SK-N-SH (cell line): ENCODE data around the gene MOBP. TPM values are rescaled to one million over a fixed set of nuclear protein-coding genes. Genes with fewer than 3 reads are reported as not detected.

Experiments used
- CTCF ChIA-PET: fragments of 300-600, 350-600 bp; formaldehyde crosslinking; extraction: SDS; loops from one replicate; lab custom pipeline; 2021; lab: Yijun Ruan, JAX
- POLR2A ChIA-PET: fragments of 350-600 bp; sonication (Branson Sonifier 250); formaldehyde crosslinking; extraction: SDS; loops from one replicate; lab custom pipeline; 2020; ENCODE audit warnings: antibody characterized with exemption, inconsistent platforms; lab: Yijun Ruan, JAX
- DNase-seq: peaks from one replicate; pipeline ENCODE4 v3.0.0; 2012
- H2AFZ ChIP-seq: fragments of 200-600 bp; sonication (generic); 2 replicates; pipeline ENCODE4 v1.8.1; 2016; ENCODE audit warnings: antibody characterized with exemption, mild to moderate bottlenecking, low read depth
- H3F3A ChIP-seq: fragments of 200-600 bp; sonication (generic); replicated peaks from 2 replicates; pipeline ENCODE3; 2016; ENCODE audit warnings: antibody characterized with exemption, mild to moderate bottlenecking; ENCODE audit not compliant: insufficient read depth
- H3K27ac ChIP-seq, 2 experiments: fragments of 200-500 bp in 1 of 2; fragments of 200-600 bp in 1 of 2; sonication (Bioruptor generic) in 1 of 2; sonication (generic), shearing (Covaris generic) in 1 of 2; 2 replicates each; pipeline versions ENCODE4 v1.5.1 to v1.6.1; 2014 to 2016; ENCODE audit warnings: low read depth in 2 of 2, inconsistent platforms in 1 of 2, low read length in 1 of 2, mild to moderate bottlenecking in 1 of 2, mixed read lengths in 1 of 2
- H3K27me3 ChIP-seq: fragments of 200-600 bp; sonication (generic), shearing (Covaris generic); 2 replicates; pipeline ENCODE4 v1.6.1; 2016; ENCODE audit warnings: mixed run types; ENCODE audit not compliant: insufficient read depth
- H3K36me3 ChIP-seq, 2 experiments: fragments of 200-500 bp in 1 of 2; fragments of 200-600 bp in 1 of 2; sonication (Bioruptor generic) in 1 of 2; sonication (generic) in 1 of 2; replicated peaks in 1 of 2; 2 replicates each; pipeline versions ENCODE3 to v1.5.1; 2014 to 2016; ENCODE audit warnings: low read length in 1 of 2, mild to moderate bottlenecking in 1 of 2; ENCODE audit not compliant: insufficient read depth in 2 of 2, control insufficient read depth in 1 of 2
- H3K4me1 ChIP-seq, 2 experiments: fragments of 200-500 bp in 1 of 2; fragments of 200-600 bp in 1 of 2; sonication (Bioruptor generic) in 1 of 2; sonication (generic), shearing (Covaris generic) in 1 of 2; 2 replicates each; pipeline versions ENCODE4 v1.5.1 to v1.6.1; 2014 to 2016; ENCODE audit warnings: low read depth in 1 of 2, low read length in 1 of 2, mixed run types in 1 of 2; ENCODE audit not compliant: insufficient read depth in 2 of 2, control insufficient read depth in 1 of 2
- H3K4me2 ChIP-seq: fragments of 200-600 bp; sonication (generic), shearing (Covaris generic); 2 replicates; pipeline ENCODE4 v1.6.1; 2017; ENCODE audit warnings: mixed run types
- H3K4me3 ChIP-seq, 2 experiments: fragments of 200-500 bp in 1 of 2; fragments of 200-600 bp in 1 of 2; sonication (Bioruptor generic) in 1 of 2; sonication (generic), shearing (Covaris generic) in 1 of 2; 2 replicates each; pipeline versions ENCODE4 v1.5.1 to v1.8.1; 2014 to 2016; ENCODE audit warnings: low read depth in 2 of 2, inconsistent platforms in 1 of 2, low read length in 1 of 2, mild to moderate bottlenecking in 1 of 2, mixed read lengths in 1 of 2, moderate library complexity in 1 of 2
- H3K79me2 ChIP-seq: fragments of 200-600 bp; sonication (generic); 2 replicates; pipeline ENCODE4 v1.8.1; 2017; ENCODE audit warnings: mild to moderate bottlenecking; ENCODE audit not compliant: insufficient read depth
- H3K9ac ChIP-seq: fragments of 200-600 bp; sonication (generic); 2 replicates; pipeline ENCODE4 v1.6.1; 2017; ENCODE audit warnings: mixed run types
- H3K9me2 ChIP-seq: fragments of 200-600 bp; sonication (generic); 2 replicates; pipeline ENCODE4 v1.6.1; 2017; ENCODE audit warnings: mixed run types
- H3K9me3 ChIP-seq: fragments of 200-600 bp; sonication (generic); 2 replicates; pipeline ENCODE4 v1.6.1; 2017; ENCODE audit warnings: mixed run types, mild to moderate bottlenecking, moderate library complexity
- H4K20me1 ChIP-seq: fragments of 200-600 bp; sonication (generic); 2 replicates; pipeline ENCODE4 v1.6.1; 2017; ENCODE audit warnings: mild to moderate bottlenecking, mixed run types; ENCODE audit not compliant: insufficient read depth
- ELF1 ChIP-seq: IDR thresholded peaks from 2 replicates; pipeline ENCODE4 v1.4.0; 2012
- FOSL2 ChIP-seq: IDR thresholded peaks from 2 replicates; pipeline ENCODE4 v1.4.0; 2012; ENCODE audit warnings: low read depth, mild to moderate bottlenecking, moderate library complexity, borderline replicate concordance
- FOXM1 ChIP-seq: IDR thresholded peaks from 2 replicates; pipeline ENCODE4 v1.4.0; 2012; ENCODE audit warnings: low read depth, mild to moderate bottlenecking
- GABPA ChIP-seq: IDR thresholded peaks from 2 replicates; pipeline ENCODE4 v1.4.0; 2012; ENCODE audit warnings: low read depth, mild to moderate bottlenecking
- JUND ChIP-seq: IDR thresholded peaks from 2 replicates; pipeline ENCODE4 v1.4.0; 2012
- MEF2A ChIP-seq: IDR thresholded peaks from 2 replicates; pipeline ENCODE4 v1.4.0; 2012; ENCODE audit warnings: low read depth, borderline replicate concordance
- NRF1 ChIP-seq: IDR thresholded peaks from 2 replicates; pipeline ENCODE4 v1.6.1; 2012; ENCODE audit warnings: low read depth, mild to moderate bottlenecking, low read length
- RCOR1 ChIP-seq: fragments of 150-350 bp; IDR thresholded peaks from 2 replicates; pipeline ENCODE4 v1.6.1; 2017; ENCODE audit warnings: antibody characterized with exemption, low read length
- RFX5 ChIP-seq: IDR thresholded peaks from 2 replicates; pipeline ENCODE4 v1.6.1; 2012; ENCODE audit warnings: mild to moderate bottlenecking, improper control_type of control experiment, low read length
- SIN3A ChIP-seq: IDR thresholded peaks from 2 replicates; pipeline ENCODE4 v1.6.1; 2012; ENCODE audit warnings: low read depth, mild to moderate bottlenecking, low read length, moderate library complexity, borderline replicate concordance
- SMC3 ChIP-seq: IDR thresholded peaks from 2 replicates; pipeline ENCODE4 v1.6.1; 2012; ENCODE audit warnings: low read depth, low read length, improper control_type of control experiment
- TEAD4 ChIP-seq: IDR thresholded peaks from 2 replicates; pipeline ENCODE4 v1.4.0; 2012; ENCODE audit warnings: mild to moderate bottlenecking, borderline replicate concordance; ENCODE audit not compliant: insufficient read depth
- WGBS: methylation state at CpG from one replicate; pipeline ENCODE4 v1.1.6; 2017; ENCODE audit warnings: low lambda C conversion rate; 5-methylcytosine and 5-hydroxymethylcytosine counted together
- polyA plus RNA-seq, 3 experiments: library from polyadenylated mRNA; depleted of rRNA; stranded (reverse); fragments of >200 nt; gene quantifications; 2 replicates each; pipeline ENCODE4 v1.2.3, GENCODE V29; 2012
- TF ChIP-seq, protein P1 (sequence below): fragments of 200-600 bp; sonication (generic); IDR thresholded peaks from 2 replicates; pipeline ENCODE4 v1.6.1; 2017; ENCODE audit warnings: antibody characterized with exemption, mild to moderate bottlenecking, moderate library complexity

MOBP gene
- polyA plus RNA-seq, 1 of the 3 experiments (the other 2 are of a cell fraction), result not detected

DNA sequence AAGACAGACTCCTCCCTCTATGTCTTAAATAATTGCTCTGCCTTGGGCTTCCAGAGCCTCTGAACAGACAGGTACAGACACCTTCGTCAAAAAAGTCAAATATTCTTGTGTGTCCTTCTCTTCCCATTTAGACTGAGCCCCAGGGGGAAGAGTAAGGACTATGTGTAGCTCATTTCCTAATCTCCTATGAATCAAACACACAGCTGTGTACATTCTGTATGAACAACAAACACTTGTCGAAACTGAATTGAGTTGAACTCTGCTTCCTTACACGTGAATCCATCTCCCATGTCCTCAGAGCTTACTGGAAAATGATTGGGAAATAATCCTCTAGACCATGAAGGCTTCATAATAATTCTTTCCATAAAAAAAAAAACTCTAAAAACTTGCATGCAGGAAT, 80.8 kb downstream of the MOBP start:
- CTCF ChIA-PET, result interaction anchor here (0.7 to 0.9 kb wide), 2 partner anchors 17 to 631 kb away, joined by 3 to 4 read pairs; no protein-coding TSS in a partner anchor

DNA sequence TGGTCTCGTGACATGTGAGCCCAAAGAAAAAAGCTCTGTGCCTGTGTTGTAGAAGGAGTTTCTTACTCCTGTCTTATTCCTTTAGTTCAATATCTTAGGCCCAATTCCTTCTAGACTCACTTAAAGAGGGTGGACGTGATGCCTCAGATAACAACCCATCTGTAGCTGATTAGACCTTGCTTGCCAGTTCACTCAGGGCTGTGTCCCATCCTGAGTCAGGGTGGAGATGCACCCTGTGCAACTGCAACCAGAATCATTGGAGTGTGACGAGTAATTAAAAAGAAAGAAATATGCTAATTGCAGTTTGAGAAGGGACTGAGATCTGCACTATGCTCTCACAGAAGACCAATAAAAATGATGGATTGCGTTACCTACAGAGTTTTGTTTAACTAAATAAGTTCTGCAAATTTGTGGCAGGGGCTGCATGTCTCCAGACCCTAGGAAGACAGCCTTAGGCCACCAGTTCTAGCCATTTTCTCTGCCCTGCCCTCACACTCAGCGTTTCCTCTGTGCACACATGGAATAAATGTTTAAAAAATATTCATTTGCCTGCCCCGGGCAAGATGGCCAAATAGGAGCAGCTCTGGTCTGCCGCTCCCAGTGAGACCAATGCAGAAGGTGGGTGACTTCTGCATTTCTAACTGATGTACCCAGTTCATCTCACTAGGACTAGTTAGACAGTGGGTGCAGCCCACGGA, 83.0 kb downstream of the MOBP start:
- no peak overlapping the region for H3K4me2 ChIP-seq
- ChIA-PET POLR2A (no interaction called here), CTCF (interaction anchor here (1.0 to 2.4 kb wide), 2 partner anchors 9 to 503 kb away, joined by 4 to 10 read pairs; no protein-coding TSS in a partner anchor)
- no peaks in the 10 kb centered on the region for H3K27me3 ChIP-seq
- H3K4me1 ChIP-seq, result peaks cover 0 to 12% of the 10 kb centered on the region in 2 experiments; a peak in 1 of 4 replicates
- 37% methylated on average over 7 of the region's 8 CpGs for WGBS
- H3F3A ChIP-seq, result no peaks in the 10 kb centered on the region
- no peak overlapping the region for H3K4me3 ChIP-seq
- H3K27ac ChIP-seq, result peak overlapping the region in 1 of 2 experiments; percentile 43; a peak in 2 of 4 replicates
- H2AFZ ChIP-seq, result no peak overlapping the region
- DNase-seq, result no peak
- H3K36me3 ChIP-seq, result no peaks in the 10 kb centered on the region
- H3K9me2 ChIP-seq, result no peaks in the 10 kb centered on the region
- no peak for TF ChIP-seq MEF2A
- no peak for TF ChIP-seq FOSL2
- TF ChIP-seq GABPA, result no peak
- no peak for TF ChIP-seq ELF1
- no peak for TF ChIP-seq JUND
- no peak for TF ChIP-seq RFX5
- TF ChIP-seq, protein P1, sequence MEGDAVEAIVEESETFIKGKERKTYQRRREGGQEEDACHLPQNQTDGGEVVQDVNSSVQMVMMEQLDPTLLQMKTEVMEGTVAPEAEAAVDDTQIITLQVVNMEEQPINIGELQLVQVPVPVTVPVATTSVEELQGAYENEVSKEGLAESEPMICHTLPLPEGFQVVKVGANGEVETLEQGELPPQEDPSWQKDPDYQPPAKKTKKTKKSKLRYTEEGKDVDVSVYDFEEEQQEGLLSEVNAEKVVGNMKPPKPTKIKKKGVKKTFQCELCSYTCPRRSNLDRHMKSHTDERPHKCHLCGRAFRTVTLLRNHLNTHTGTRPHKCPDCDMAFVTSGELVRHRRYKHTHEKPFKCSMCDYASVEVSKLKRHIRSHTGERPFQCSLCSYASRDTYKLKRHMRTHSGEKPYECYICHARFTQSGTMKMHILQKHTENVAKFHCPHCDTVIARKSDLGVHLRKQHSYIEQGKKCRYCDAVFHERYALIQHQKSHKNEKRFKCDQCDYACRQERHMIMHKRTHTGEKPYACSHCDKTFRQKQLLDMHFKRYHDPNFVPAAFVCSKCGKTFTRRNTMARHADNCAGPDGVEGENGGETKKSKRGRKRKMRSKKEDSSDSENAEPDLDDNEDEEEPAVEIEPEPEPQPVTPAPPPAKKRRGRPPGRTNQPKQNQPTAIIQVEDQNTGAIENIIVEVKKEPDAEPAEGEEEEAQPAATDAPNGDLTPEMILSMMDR, result no peak
- TF ChIP-seq FOXM1, result no peak
- TF ChIP-seq SIN3A, result no peak
- TF ChIP-seq TEAD4, result no peak
- H3K79me2 ChIP-seq, result no peaks in the 10 kb centered on the region
- H4K20me1 ChIP-seq, result no peaks in the 10 kb centered on the region
- H3K9ac ChIP-seq, result no peak overlapping the region
- no peaks in the 10 kb centered on the region for H3K9me3 ChIP-seq

More for the DNA sequence above, 80.8 kb downstream of the MOBP start:
- Histone ChIP-seq H3K4me2 (no peak overlapping the region), H3K9ac (no peak overlapping the region), H3K36me3 (no peaks in the 10 kb centered on the region), H3K27me3 (no peaks in the 10 kb centered on the region), H3K9me2 (no peaks in the 10 kb centered on the region), H3K79me2 (no peaks in the 10 kb centered on the region), H3K27ac (no peak overlapping the region), H2AFZ (no peak overlapping the region), H3K4me3 (no peak overlapping the region), H4K20me1 (no peaks in the 10 kb centered on the region), H3K4me1 (peaks cover 0 to 12% of the 10 kb centered on the region in 2 experiments; a peak in 1 of 4 replicates), H3K9me3 (no peaks in the 10 kb centered on the region), H3F3A (no peaks in the 10 kb centered on the region)
- no peak for TF ChIP-seq ELF1
- no peak for TF ChIP-seq NRF1
- TF ChIP-seq TEAD4, result no peak
- no peak for TF ChIP-seq SMC3
- TF ChIP-seq RCOR1, result no peak
- DNase-seq, result no peak
- POLR2A ChIA-PET, result no interaction called here
- WGBS, result 20% methylated on average over 3 of the region's 3 CpGs

Other genes with a start within 250 kb of the MOBP start
- not detected in 2 replicates for gene CX3CR1, start 187.6 kb upstream of the MOBP start, polyA plus RNA-seq (2012; rRNA removed)
- not detected in 2 replicates for gene CCR8, start 138.0 kb upstream of the MOBP start, polyA plus RNA-seq (2012; rRNA removed)
- 34.9 and 45.0 TPM in 2 replicates for gene SLC25A38, start 84.3 kb upstream of the MOBP start, polyA plus RNA-seq (2012; rRNA removed)
- 2,958 and 3,456 TPM in 2 replicates for gene RPSA, start 61.0 kb upstream of the MOBP start, polyA plus RNA-seq (2012; rRNA removed)